MM.1S (cell line): ENCODE measurements around the gene PDGFD.

ENCODE experiments used
- EZH2 ChIP-seq: fragments of 300-600 bp; sonication (generic); optimal IDR thresholded peaks from 2 replicates; pipeline ENCODE3; 2017; ENCODE audit warnings: low read depth, mild to moderate bottlenecking, antibody characterized with exemption, low read length, mixed read lengths
- TF ChIP-seq, protein P1 (sequence below): fragments of 300-600 bp; sonication (generic); IDR thresholded peaks from 2 replicates; pipeline ENCODE4 v1.5.1; 2016; ENCODE audit warnings: antibody characterized with exemption, low read length, mixed read lengths

DNA sequence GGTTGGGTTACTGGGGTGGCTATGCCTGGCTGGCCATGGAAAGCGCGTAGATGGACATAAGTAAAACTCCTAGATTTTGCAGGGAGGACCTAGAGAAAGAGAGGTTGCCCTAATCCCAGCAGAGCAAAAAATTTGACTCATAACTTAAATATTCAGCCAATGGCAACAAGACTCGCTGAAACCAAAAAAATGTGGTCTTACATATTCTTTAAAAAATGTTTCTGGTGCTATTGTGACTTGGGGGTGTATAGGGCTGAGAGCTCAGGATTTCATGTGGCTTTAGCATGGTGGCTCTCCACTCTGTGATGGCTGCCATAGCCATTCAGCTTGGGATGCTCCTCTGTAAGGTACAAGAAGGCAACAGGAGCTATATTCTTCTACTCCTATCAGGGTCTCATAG lies 27.2 kb upstream of the PDGFD start:
- TF ChIP-seq, protein P1, sequence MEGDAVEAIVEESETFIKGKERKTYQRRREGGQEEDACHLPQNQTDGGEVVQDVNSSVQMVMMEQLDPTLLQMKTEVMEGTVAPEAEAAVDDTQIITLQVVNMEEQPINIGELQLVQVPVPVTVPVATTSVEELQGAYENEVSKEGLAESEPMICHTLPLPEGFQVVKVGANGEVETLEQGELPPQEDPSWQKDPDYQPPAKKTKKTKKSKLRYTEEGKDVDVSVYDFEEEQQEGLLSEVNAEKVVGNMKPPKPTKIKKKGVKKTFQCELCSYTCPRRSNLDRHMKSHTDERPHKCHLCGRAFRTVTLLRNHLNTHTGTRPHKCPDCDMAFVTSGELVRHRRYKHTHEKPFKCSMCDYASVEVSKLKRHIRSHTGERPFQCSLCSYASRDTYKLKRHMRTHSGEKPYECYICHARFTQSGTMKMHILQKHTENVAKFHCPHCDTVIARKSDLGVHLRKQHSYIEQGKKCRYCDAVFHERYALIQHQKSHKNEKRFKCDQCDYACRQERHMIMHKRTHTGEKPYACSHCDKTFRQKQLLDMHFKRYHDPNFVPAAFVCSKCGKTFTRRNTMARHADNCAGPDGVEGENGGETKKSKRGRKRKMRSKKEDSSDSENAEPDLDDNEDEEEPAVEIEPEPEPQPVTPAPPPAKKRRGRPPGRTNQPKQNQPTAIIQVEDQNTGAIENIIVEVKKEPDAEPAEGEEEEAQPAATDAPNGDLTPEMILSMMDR = no peak
- no peak for TF ChIP-seq EZH2
